Ramos (cell line): ENCODE measurements around the gene CCDC93.

Experiments used
- in situ Hi-C: fragments of 300-500 bp; cut with MboI; formaldehyde crosslinking; loops from one replicate; pipeline ENCODE4 v1.14.3; 2022; ENCODE audit warnings: low sequenced_read_pairs; ENCODE audit not compliant: unreplicated experiment

Gene CCDC93

GRCh38 chr2:118046634-118047210 lies 32.9 kb upstream of the CCDC93 start:
- in situ Hi-C loops = loop anchor here (25.0 kb wide), 1 partner anchor 816 kb away; no protein-coding TSS in a partner anchor

GRCh38 chr2:118045286-118045685 lies 31.4 kb upstream of the CCDC93 start:
- in situ Hi-C loops = loop anchor here (25.0 kb wide), 1 partner anchor 817 kb away; no protein-coding TSS in a partner anchor

- in situ Hi-C loops = loop anchor here (25.0 kb wide), 1 partner anchor 817 kb away; no protein-coding TSS in a partner anchor
Measured at GRCh38 chr2:118044854-118045253, 31.0 kb upstream of the CCDC93 start.

GRCh38 chr2:118044103-118044716 lies 30.3 kb upstream of the CCDC93 start:
- in situ Hi-C loops = loop anchor here (25.0 kb wide), 1 partner anchor 818 kb away; no protein-coding TSS in a partner anchor

GRCh38 chr2:118040891-118041290 lies 27.0 kb upstream of the CCDC93 start:
- in situ Hi-C loops = loop anchor here (25.0 kb wide), 1 partner anchor 821 kb away; no protein-coding TSS in a partner anchor

GRCh38 chr2:118032169-118033013 lies 18.5 kb upstream of the CCDC93 start:
- in situ Hi-C loops = loop anchor here (25.0 kb wide), 1 partner anchor 830 kb away; no protein-coding TSS in a partner anchor

- in situ Hi-C loops = loop anchor here (25.0 kb wide), 1 partner anchor 831 kb away; no protein-coding TSS in a partner anchor
Measured at GRCh38 chr2:118031566-118031965, 17.7 kb upstream of the CCDC93 start.

GRCh38 chr2:118029025-118029424 lies 15.2 kb upstream of the CCDC93 start:
- in situ Hi-C loops = loop anchor here (25.0 kb wide), 1 partner anchor 833 kb away; no protein-coding TSS in a partner anchor

- in situ Hi-C loops = loop anchor here (25.0 kb wide), 1 partner anchor 559 kb away; no protein-coding TSS in a partner anchor
Measured at GRCh38 chr2:118021356-118021755, 7.5 kb upstream of the CCDC93 start.

GRCh38 chr2:118019821-118020220 lies 6.0 kb upstream of the CCDC93 start:
- in situ Hi-C loops = loop anchor here (25.0 kb wide), 1 partner anchor 558 kb away; no protein-coding TSS in a partner anchor

- in situ Hi-C loops = loop anchor here (25.0 kb wide), 1 partner anchor 555 kb away; no protein-coding TSS in a partner anchor
Measured at GRCh38 chr2:118016911-118017310, 3.0 kb upstream of the CCDC93 start.

- in situ Hi-C loops = loop anchor here (25.0 kb wide), 1 partner anchor 553 kb away; no protein-coding TSS in a partner anchor
Measured at GRCh38 chr2:118015761-118016160, 1.9 kb upstream of the CCDC93 start.

- in situ Hi-C loops = loop anchor here (25.0 kb wide), 1 partner anchor 552 kb away; no protein-coding TSS in a partner anchor
Measured at GRCh38 chr2:118014492-118014824, 588 bp upstream of the CCDC93 start.

GRCh38 chr2:118013221-118013723 lies 598 bp downstream of the CCDC93 start:
- in situ Hi-C loops = loop anchor here (25.0 kb wide), 1 partner anchor 551 kb away; no protein-coding TSS in a partner anchor

- in situ Hi-C loops = loop anchor here (25.0 kb wide), 1 partner anchor 550 kb away; no protein-coding TSS in a partner anchor
Measured at GRCh38 chr2:118012778-118013177, 1.1 kb downstream of the CCDC93 start.

- in situ Hi-C loops = loop anchor here (25.0 kb wide), 1 partner anchor 548 kb away; no protein-coding TSS in a partner anchor
Measured at GRCh38 chr2:118010473-118010872, 3.4 kb downstream of the CCDC93 start.

GRCh38 chr2:118006861-118007260 lies 7.0 kb downstream of the CCDC93 start:
- in situ Hi-C loops = loop anchor here (25.0 kb wide), 1 partner anchor 545 kb away; no protein-coding TSS in a partner anchor

GRCh38 chr2:118006326-118006725 lies 7.5 kb downstream of the CCDC93 start:
- in situ Hi-C loops = loop anchor here (25.0 kb wide), 1 partner anchor 544 kb away; no protein-coding TSS in a partner anchor

- in situ Hi-C loops = loop anchor here (5.0 to 25.0 kb wide), 2 partner anchors 176 to 541 kb away; no protein-coding TSS in a partner anchor
Measured at GRCh38 chr2:118003396-118003824, 10.5 kb downstream of the CCDC93 start.

- in situ Hi-C loops = loop anchor here (5.0 to 25.0 kb wide), 2 partner anchors 173 to 538 kb away; no protein-coding TSS in a partner anchor
Measured at GRCh38 chr2:118000041-118000440, 13.8 kb downstream of the CCDC93 start.
